GM18951 (cell line): ENCODE measurements around the gene CCDC92B.

Source experiments
- POLR2A ChIP-seq: IDR thresholded peaks from 4 replicates; pipeline ENCODE4 v1.6.1; 2011; ENCODE audit warnings: mild to moderate bottlenecking; ENCODE audit not compliant: insufficient read length, insufficient read depth; ENCODE audit errors: extremely low read depth
- in situ Hi-C: fragments of 300-500 bp; cut with MboI; formaldehyde crosslinking; loops from one replicate; pipeline ENCODE4 v1.12.0; 2022; ENCODE audit warnings: low sequenced_read_pairs, mixed read lengths, inconsistent platforms; ENCODE audit not compliant: unreplicated experiment

CCDC92B gene

GRCh38 chr17:2719861-2720260, 29.6 kb downstream of the CCDC92B start:
- no peak for TF ChIP-seq POLR2A
- in situ Hi-C loops, result no loop called here

- in situ Hi-C loops, result no loop called here
- no peak for TF ChIP-seq POLR2A
These were observed 31.1 kb downstream of the CCDC92B start for GRCh38 chr17:2718150-2718938.

GRCh38 chr17:2716649-2717048, 32.8 kb downstream of the CCDC92B start:
- in situ Hi-C loops, result no loop called here
- no peak for TF ChIP-seq POLR2A

- in situ Hi-C loops, result no loop called here
- TF ChIP-seq POLR2A, result no peak
These were observed 35.6 kb downstream of the CCDC92B start for GRCh38 chr17:2713881-2714280.

GRCh38 chr17:2712300-2713043, 37.0 kb downstream of the CCDC92B start:
- in situ Hi-C loops, result no loop called here
- no peak for TF ChIP-seq POLR2A

- TF ChIP-seq POLR2A, result peak; percentile 82
- in situ Hi-C loops, result no loop called here
These were observed 37.7 kb downstream of the CCDC92B start, which contains the start of gene CLUH for GRCh38 chr17:2711608-2712299. TSS of gene CLUH (minus strand) at chr17:2711764. CDS start at chr17:2711661, 103 bp downstream.

GRCh38 chr17:2710803-2711607, 38.4 kb downstream of the CCDC92B start:
- no peak for TF ChIP-seq POLR2A
- in situ Hi-C loops, result no loop called here

- TF ChIP-seq POLR2A, result no peak
- in situ Hi-C loops, result no loop called here
These were observed 39.2 kb downstream of the CCDC92B start for GRCh38 chr17:2710071-2710802.

GRCh38 chr17:2709183-2709661, 40.2 kb downstream of the CCDC92B start:
- in situ Hi-C loops, result no loop called here
- TF ChIP-seq POLR2A, result no peak

GRCh38 chr17:2708585-2709182, 40.8 kb downstream of the CCDC92B start:
- in situ Hi-C loops, result no loop called here
- TF ChIP-seq POLR2A, result no peak

- no peak for TF ChIP-seq POLR2A
- in situ Hi-C loops, result no loop called here
These were observed 41.5 kb downstream of the CCDC92B start for GRCh38 chr17:2707721-2708584.
